Effector memory CD4-positive, alpha-beta T cell (primary cell): ENCODE results near the gene MRPS9.

ENCODE experiments used
- DNase-seq, 3 donors: peaks; one replicate each; pipeline ENCODE4 v3.0.0-alpha.2; 2020
- H3K27ac ChIP-seq: 2 replicates; pipeline ENCODE4 v1.7.0; 2013; ENCODE audit warnings: mild to moderate bottlenecking, low read length, moderate library complexity; ENCODE audit not compliant: insufficient read depth, poor library complexity, severe bottlenecking
- H3K27me3 ChIP-seq: replicated peaks from 2 replicates; pipeline ENCODE4 v1.7.0; 2013; ENCODE audit warnings: mild to moderate bottlenecking, low read length; ENCODE audit not compliant: insufficient read depth, control insufficient read depth, poor library complexity, severe bottlenecking
- H3K36me3 ChIP-seq: 2 replicates; pipeline ENCODE4 v1.7.0; 2013; ENCODE audit warnings: mild to moderate bottlenecking, low read length, moderate library complexity; ENCODE audit not compliant: control insufficient read depth, insufficient read depth
- H3K4me1 ChIP-seq: 2 replicates; pipeline ENCODE4 v1.7.0; 2013; ENCODE audit warnings: low read length, mild to moderate bottlenecking; ENCODE audit not compliant: control insufficient read depth, insufficient read depth, poor library complexity, severe bottlenecking
- H3K4me3 ChIP-seq: 2 replicates; pipeline ENCODE4 v1.7.0; 2013; ENCODE audit warnings: low read length, low read depth, mild to moderate bottlenecking; ENCODE audit not compliant: insufficient read depth, poor library complexity, severe bottlenecking
- H3K9me3 ChIP-seq: 2 replicates; pipeline ENCODE4 v1.7.0; 2013; ENCODE audit warnings: mild to moderate bottlenecking, low read length, moderate library complexity; ENCODE audit not compliant: control insufficient read depth

The MRPS9 gene

DNA sequence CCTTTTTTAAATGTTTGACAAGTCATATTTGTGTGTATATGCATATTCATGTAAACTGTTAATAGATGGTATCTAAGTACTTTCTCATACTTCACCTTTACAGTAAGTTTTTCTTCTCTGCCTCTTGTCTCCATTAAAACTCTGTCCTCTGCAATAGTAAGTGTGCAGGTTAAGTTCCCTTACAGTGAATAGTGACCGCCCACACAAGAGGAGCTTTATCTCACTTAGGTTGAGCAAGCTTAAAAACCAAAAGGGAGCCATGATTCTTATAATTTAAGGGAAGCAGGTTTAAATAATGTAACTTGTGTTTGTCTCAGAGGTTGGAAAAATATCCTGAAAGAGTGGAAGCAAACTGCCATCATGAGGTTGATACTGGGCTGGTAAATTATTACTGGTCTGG lies 61.3 kb downstream of the MRPS9 start:
- no peak for DNase-seq
- Histone ChIP-seq H3K4me3 (no peak overlapping the region), H3K27ac (no peak overlapping the region), H3K4me1 (no peaks in the 10 kb centered on the region), H3K36me3 (peaks cover 24% of the 10 kb centered on the region), H3K9me3 (no peaks in the 10 kb centered on the region), H3K27me3 (no peaks in the 10 kb centered on the region)

DNA sequence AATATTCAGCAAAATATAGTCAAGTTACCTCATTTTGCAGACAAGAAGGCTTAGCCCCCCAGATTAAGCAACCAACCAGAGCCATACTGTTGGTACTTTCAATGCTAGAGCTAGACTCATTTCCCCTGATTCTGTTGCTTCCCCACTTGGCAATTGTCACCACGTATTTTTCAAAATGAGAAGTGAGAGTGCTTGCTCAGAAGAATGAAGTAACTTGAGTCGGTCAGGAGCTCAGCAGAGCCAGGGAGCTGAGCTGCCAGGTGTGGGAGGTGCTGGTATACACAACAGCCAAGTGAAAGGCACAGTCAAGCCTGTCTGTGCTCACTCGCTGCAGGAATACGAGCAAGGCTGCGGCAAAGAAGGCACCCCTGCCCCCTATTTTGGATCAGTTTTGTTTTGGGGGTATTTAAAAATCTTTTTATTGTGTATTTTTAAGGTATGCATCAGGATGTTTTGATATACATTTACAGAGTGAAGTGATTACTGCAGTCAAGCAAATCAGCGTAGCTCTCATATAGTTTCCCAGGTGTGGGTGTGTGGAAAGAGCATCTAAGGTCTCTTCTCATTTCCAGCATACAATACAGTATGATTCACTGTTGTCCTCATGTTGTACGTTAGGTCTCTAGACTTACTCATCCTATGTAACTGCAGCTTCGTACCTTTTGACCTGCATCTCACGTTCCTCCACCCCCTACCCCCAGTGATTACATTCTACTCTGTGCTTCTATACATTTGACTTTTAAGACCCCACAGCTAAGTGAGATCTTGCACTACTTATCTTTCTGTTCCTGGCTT lies 62.4 kb downstream of the MRPS9 start:
- Histone ChIP-seq H3K9me3 (no peaks in the 10 kb centered on the region), H3K27me3 (no peaks in the 10 kb centered on the region), H3K36me3 (peaks cover 24% of the 10 kb centered on the region), H3K4me1 (no peaks in the 10 kb centered on the region), H3K27ac (no peak overlapping the region), H3K4me3 (no peak overlapping the region)
- no peak for DNase-seq

DNA sequence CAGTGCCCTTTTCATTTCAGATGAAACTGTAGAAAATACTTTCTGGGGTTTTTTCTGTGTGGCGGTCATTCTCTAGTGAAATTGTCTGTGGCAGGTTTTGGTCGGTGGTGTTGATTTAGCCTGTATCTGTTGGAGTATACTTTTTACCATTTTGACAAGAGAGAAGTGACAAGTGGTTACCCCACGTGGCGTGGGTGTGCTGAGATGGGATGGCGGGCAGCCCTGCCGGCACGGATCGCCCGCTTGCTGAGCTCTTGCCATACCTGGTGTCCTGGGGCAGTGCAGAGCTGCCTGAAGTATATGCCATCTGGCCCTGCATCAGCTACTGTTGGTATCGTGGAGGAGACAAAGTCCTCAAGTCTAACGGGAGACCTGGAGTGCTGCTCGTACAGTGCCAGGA lies 64.1 kb downstream of the MRPS9 start:
- no peaks in the 10 kb centered on the region for H3K4me1 ChIP-seq
- no peak overlapping the region for H3K4me3 ChIP-seq
- H3K36me3 ChIP-seq, result peaks cover 22% of the 10 kb centered on the region
- H3K9me3 ChIP-seq, result no peaks in the 10 kb centered on the region
- no peak for DNase-seq
- H3K27me3 ChIP-seq, result no peaks in the 10 kb centered on the region
- H3K27ac ChIP-seq, result no peak overlapping the region

DNA sequence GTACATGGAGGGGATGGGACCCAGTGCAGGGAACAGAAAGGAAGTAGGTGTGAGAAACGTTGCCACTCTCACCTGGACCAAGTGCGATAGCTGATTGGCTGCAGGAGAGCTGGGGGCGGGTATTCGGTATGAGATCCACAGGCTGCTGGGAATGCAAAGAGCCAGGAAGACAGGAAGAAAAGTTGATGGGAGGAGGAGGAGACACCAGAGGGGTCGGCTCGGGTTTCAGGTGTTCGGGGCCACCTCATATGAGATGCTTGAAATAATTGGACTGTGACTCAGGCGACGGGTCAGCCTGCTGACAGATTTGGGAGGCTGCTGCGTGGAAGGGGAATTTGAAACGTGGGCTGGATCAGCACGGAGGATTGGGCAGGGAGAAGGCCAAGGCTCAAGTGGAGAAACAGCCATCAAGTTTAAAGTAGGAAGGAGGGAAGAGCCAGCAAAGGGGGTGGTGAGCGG lies 65.1 kb downstream of the MRPS9 start:
- no peaks in the 10 kb centered on the region for H3K27me3 ChIP-seq
- no peak overlapping the region for H3K4me3 ChIP-seq
- H3K4me1 ChIP-seq, result no peaks in the 10 kb centered on the region
- H3K36me3 ChIP-seq, result peaks cover 12% of the 10 kb centered on the region
- DNase-seq, result no peak
- no peak overlapping the region for H3K27ac ChIP-seq
- no peaks in the 10 kb centered on the region for H3K9me3 ChIP-seq

DNA sequence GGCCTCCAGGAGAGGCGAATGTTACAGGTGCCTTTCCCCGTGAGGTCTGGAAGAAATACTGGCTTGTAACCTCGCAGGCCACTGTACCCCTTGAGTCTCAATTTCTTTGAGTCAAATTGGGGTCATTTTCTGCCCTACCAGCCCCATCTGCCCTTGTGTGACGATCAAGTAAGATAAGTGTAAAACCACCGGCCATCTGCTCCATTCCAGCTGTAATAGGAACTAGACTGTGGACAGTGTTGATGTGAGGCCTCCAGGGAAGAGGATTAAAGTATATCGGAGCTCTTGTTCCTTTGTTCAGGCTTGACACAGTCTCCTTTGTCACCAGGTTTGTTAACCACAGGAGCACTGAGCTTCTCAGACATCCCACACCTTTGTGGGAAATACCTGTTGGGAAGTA lies 65.6 kb downstream of the MRPS9 start:
- Histone ChIP-seq H3K4me1 (no peaks in the 10 kb centered on the region), H3K36me3 (peaks cover 7% of the 10 kb centered on the region), H3K4me3 (no peak overlapping the region), H3K27me3 (no peaks in the 10 kb centered on the region), H3K27ac (no peak overlapping the region), H3K9me3 (no peaks in the 10 kb centered on the region)
- no peak for DNase-seq

DNA sequence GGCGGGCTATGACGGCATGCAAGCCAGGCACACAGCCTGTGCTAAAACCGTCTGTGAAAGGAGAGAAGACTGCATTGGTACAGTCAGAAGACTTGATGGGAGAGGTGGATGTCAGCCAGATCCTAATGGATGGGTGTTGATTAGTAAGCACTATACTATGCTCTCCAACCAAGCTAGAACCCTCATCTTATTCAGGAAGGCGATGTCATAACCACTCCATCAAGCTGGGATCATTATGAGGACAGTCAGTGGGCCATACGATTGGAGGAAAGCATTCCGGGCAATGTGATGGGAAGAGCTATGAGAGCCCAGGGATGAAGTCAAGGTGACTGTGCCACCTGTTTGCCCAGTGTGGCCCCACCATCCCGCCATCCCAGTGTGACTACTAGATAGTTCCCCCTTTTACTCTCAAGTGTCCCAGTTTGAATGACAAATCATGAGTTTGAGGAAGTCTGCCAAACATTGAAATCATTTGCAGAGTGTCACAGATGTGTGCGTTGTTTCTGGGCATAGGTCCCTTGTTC lies 66.4 kb downstream of the MRPS9 start:
- DNase-seq, result no peak
- H3K27me3 ChIP-seq, result no peaks in the 10 kb centered on the region
- H3K4me1 ChIP-seq, result no peaks in the 10 kb centered on the region

DNA sequence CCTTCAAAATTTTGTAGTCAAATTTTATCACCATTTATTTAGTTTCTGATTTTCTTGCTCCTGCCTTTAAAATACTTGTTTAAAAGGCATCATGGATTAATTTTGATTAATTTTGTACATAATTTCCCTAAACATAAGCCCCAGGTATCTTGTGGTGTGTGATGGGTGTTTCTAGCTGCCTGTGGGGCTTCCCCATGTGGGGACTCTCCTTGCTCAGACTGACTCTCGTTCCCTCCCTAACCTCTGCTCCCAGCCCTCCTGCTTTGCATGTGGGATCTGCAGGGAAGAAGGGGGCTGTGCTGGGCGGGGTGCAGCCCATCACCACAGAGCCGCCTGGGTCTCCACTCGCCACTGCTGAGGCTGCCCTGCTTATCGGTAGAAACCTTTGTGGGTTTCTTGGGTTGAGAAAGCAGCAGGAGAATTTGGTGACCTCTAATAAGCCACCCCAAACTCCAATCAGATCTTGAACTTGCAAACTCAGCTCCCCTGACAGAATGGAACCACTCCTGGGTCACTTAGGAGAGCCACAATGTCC lies 72.5 kb downstream of the MRPS9 start:
- Histone ChIP-seq H3K9me3 (no peaks in the 10 kb centered on the region), H3K27ac (no peak overlapping the region), H3K27me3 (no peaks in the 10 kb centered on the region), H3K4me3 (no peak overlapping the region), H3K4me1 (no peaks in the 10 kb centered on the region), H3K36me3 (no peaks in the 10 kb centered on the region)
- DNase-seq, result no peak

More for the DNA sequence above, 66.4 kb downstream of the MRPS9 start:
- Histone ChIP-seq H3K4me3 (no peak overlapping the region), H3K27ac (no peak overlapping the region), H3K36me3 (no peaks in the 10 kb centered on the region), H3K9me3 (no peaks in the 10 kb centered on the region)

DNA sequence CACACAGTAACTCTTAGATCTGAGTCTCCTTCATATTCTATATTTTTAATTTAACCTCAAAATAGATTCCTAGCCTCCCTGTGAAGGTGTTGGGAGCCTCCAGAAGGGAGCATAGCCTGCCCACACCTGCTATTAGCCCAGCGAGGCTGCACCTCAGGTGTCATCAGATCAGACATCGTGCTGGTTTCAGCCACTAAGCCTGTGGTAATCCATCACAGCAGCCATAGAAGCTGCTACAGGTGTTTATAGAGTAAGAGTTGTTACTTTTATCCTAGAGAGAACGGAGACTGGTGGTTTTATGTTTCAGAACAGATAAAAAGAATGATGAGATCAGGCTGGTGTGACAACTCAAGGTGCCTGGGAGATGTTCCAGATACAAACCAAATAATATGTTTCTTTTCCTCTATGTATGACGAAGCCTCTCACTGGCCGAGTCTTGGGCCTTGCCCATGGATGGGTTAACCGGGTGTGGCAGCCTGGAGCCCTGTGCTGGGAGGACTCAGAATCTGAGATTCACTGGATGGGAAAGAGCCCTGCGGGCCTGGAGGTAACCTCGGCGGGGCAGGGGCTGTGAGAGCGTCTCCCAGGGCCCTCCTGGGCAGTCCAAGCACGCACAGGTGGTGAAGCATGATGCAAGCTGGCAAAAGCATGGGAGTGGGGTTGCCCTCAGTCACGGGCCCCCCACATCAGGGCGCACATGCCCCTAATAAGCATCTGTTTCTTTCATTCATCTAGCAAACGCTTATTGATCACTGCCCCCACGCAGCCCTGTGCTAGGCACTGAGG lies 73.7 kb downstream of the MRPS9 start:
- Histone ChIP-seq H3K27me3 (no peaks in the 10 kb centered on the region), H3K9me3 (no peaks in the 10 kb centered on the region), H3K4me1 (no peaks in the 10 kb centered on the region), H3K27ac (no peak overlapping the region), H3K36me3 (no peaks in the 10 kb centered on the region), H3K4me3 (no peak overlapping the region)
- DNase-seq, result no peak

DNA sequence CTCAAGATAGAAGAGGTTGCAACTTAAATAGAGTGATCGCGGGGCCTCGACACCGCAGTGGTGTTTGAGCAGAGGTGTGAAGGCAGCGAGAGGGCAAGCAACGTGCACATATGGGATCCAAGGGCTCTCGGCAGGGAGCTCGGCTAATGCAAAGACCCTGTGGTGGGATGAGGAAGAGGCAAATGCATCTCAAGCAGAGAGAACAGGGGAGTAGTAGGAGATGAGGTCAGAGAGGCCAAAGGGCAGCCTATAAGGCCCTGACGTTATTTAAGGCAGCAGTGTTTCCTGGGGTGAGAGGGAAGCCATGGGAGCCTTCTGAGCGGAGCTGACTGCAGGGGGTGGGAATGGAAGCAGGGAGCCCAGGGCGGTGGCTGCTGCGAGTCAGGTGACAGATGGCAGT lies 74.5 kb downstream of the MRPS9 start:
- Histone ChIP-seq H3K27ac (no peak overlapping the region), H3K27me3 (no peaks in the 10 kb centered on the region), H3K4me1 (no peaks in the 10 kb centered on the region), H3K36me3 (no peaks in the 10 kb centered on the region), H3K9me3 (no peaks in the 10 kb centered on the region), H3K4me3 (no peak overlapping the region)
- DNase-seq, result no peak
